Measurements from ENCODE around the gene DAZL. TPM values are rescaled to one million over a fixed set of nuclear protein-coding genes. Genes with fewer than 3 reads are reported as not detected.
A peak's percentile ranks its signal among the peaks of the same experiment; 100 is the strongest.

DAZL gene
- total RNA-seq, 6 experiments from 2014 or later: not detected

GRCh38 chr3:16584880-16585279, 20.3 kb downstream of the DAZL start:
- no peaks in the 10 kb centered on the region for H3K9me3 Mint-ChIP-seq
- no peak for DNase-seq
- no peaks in the 10 kb centered on the region for H3K36me3 Mint-ChIP-seq (ENCODE audit: low read depth)
- H3K27me3 Mint-ChIP-seq (ENCODE audit: insufficient read depth): no peaks in the 10 kb centered on the region
- H3K27ac Mint-ChIP-seq: no peak overlapping the region
- TF ChIP-seq CTCF (IDR thresholded peaks at IDR 0.05): no peak
- H3K4me3 Mint-ChIP-seq: no peak overlapping the region
- H3K4me1 Mint-ChIP-seq (ENCODE audit: low read depth): peaks cover 29% of the 10 kb centered on the region

GRCh38 chr3:16583551-16583950, 21.7 kb downstream of the DAZL start:
- no peaks in the 10 kb centered on the region for H3K27me3 Mint-ChIP-seq (ENCODE audit: insufficient read depth)
- no peak overlapping the region for H3K4me3 Mint-ChIP-seq
- H3K36me3 Mint-ChIP-seq (ENCODE audit: low read depth): no peaks in the 10 kb centered on the region
- peak; percentile 23 for DNase-seq
- H3K27ac Mint-ChIP-seq: no peak overlapping the region
- TF ChIP-seq CTCF (IDR thresholded peaks at IDR 0.05): no peak
- no peaks in the 10 kb centered on the region for H3K9me3 Mint-ChIP-seq
- H3K4me1 Mint-ChIP-seq (ENCODE audit: low read depth): peaks cover 29% of the 10 kb centered on the region

- H3K9me3 Mint-ChIP-seq: no peaks in the 10 kb centered on the region
- H3K36me3 Mint-ChIP-seq (ENCODE audit: low read depth): no peaks in the 10 kb centered on the region
- no peaks in the 10 kb centered on the region for H3K4me1 Mint-ChIP-seq (ENCODE audit: low read depth)
- TF ChIP-seq CTCF (IDR thresholded peaks at IDR 0.05): no peak
- H3K4me3 Mint-ChIP-seq: no peak overlapping the region
- peaks cover 19% of the 10 kb centered on the region for H3K27me3 Mint-ChIP-seq (ENCODE audit: insufficient read depth)
- no peak for DNase-seq
- no peak overlapping the region for H3K27ac Mint-ChIP-seq
Observed at GRCh38 chr3:16570113-16570512, 35.1 kb downstream of the DAZL start.

- TF ChIP-seq CTCF (IDR thresholded peaks at IDR 0.05): no peak
- no peaks in the 10 kb centered on the region for H3K4me1 Mint-ChIP-seq (ENCODE audit: low read depth)
- H3K36me3 Mint-ChIP-seq (ENCODE audit: low read depth): no peaks in the 10 kb centered on the region
- no peaks in the 10 kb centered on the region for H3K9me3 Mint-ChIP-seq
- no peak for DNase-seq
- no peak overlapping the region for H3K27ac Mint-ChIP-seq
- peaks cover 19% of the 10 kb centered on the region for H3K27me3 Mint-ChIP-seq (ENCODE audit: insufficient read depth)
- H3K4me3 Mint-ChIP-seq: no peak overlapping the region
Observed at GRCh38 chr3:16568532-16568931, 36.7 kb downstream of the DAZL start.

- Mint-ChIP-seq H3K4me1 (ENCODE audit: low read depth) (no peaks in the 10 kb centered on the region), H3K27ac (no peak overlapping the region), H3K36me3 (ENCODE audit: low read depth) (no peaks in the 10 kb centered on the region), H3K9me3 (no peaks in the 10 kb centered on the region), H3K27me3 (ENCODE audit: insufficient read depth) (peaks cover 15% of the 10 kb centered on the region), H3K4me3 (no peak overlapping the region)
- TF ChIP-seq CTCF (IDR thresholded peaks at IDR 0.05): no peak
- DNase-seq: no peak
Observed at GRCh38 chr3:16568115-16568514, 37.1 kb downstream of the DAZL start.
